AG20443 (cell line): Measurements from ENCODE around the gene CCDC33.
A peak's percentile ranks its signal among the peaks of the same experiment; 100 is the strongest.

ENCODE experiments used
- DNase-seq: peaks from one replicate; pipeline ENCODE4 v3.0.0; 2012; ENCODE audit warnings: low spot score, mixed read lengths

CCDC33 gene

GRCh38 chr15:74281147-74282133, 45.3 kb downstream of the CCDC33 start:
- DNase-seq = no peak

- no peak for DNase-seq
Measured at GRCh38 chr15:74283368-74283767, 47.2 kb downstream of the CCDC33 start.

- no peak for DNase-seq
Measured at GRCh38 chr15:74289671-74290070, 53.5 kb downstream of the CCDC33 start.

GRCh38 chr15:74290645-74291044, 54.5 kb downstream of the CCDC33 start:
- no peak for DNase-seq

GRCh38 chr15:74291101-74292071, 55.3 kb downstream of the CCDC33 start:
- DNase-seq = peak; percentile 95

- DNase-seq = no peak
Measured at GRCh38 chr15:74293021-74293810, 57.1 kb downstream of the CCDC33 start.

GRCh38 chr15:74294010-74294409, 57.9 kb downstream of the CCDC33 start:
- no peak for DNase-seq

GRCh38 chr15:74295800-74296199, 59.7 kb downstream of the CCDC33 start:
- DNase-seq = no peak

GRCh38 chr15:74297887-74298286, 61.8 kb downstream of the CCDC33 start:
- DNase-seq = no peak

- no peak for DNase-seq
Measured at GRCh38 chr15:74300057-74300795, 64.1 kb downstream of the CCDC33 start.

GRCh38 chr15:74301583-74302361, 65.6 kb downstream of the CCDC33 start:
- DNase-seq = no peak

- peak; percentile 72 for DNase-seq
Measured at GRCh38 chr15:74302821-74303359, 66.8 kb downstream of the CCDC33 start.

- no peak for DNase-seq
Measured at GRCh38 chr15:74303741-74304309, 67.7 kb downstream of the CCDC33 start.

GRCh38 chr15:74304431-74304830, 68.3 kb downstream of the CCDC33 start:
- DNase-seq = no peak

GRCh38 chr15:74305687-74306086, 69.6 kb downstream of the CCDC33 start:
- DNase-seq = no peak

GRCh38 chr15:74306781-74307217, 70.7 kb downstream of the CCDC33 start:
- DNase-seq = no peak

- peak; percentile 86 for DNase-seq
Measured at GRCh38 chr15:74307827-74308811, 72.0 kb downstream of the CCDC33 start.
